Trophoblast cell (in vitro differentiated cells and primary cell): ENCODE measurements around the gene NIPBL.

Source experiments
- DNase-seq, 2 donors: peaks; one replicate each; pipeline ENCODE4 v3.0.0-alpha.2; 2016
- H2AFZ ChIP-seq: 2 replicates; pipeline ENCODE4 v1.6.1; 2013; ENCODE audit warnings: low read length, moderate library complexity, mild to moderate bottlenecking; ENCODE audit not compliant: insufficient read depth, poor library complexity
- H2AK5ac ChIP-seq: 2 replicates; pipeline ENCODE4 v1.6.1; 2013; ENCODE audit warnings: mild to moderate bottlenecking, low read length
- H2BK120ac ChIP-seq: 2 replicates; pipeline ENCODE4 v1.6.1; 2013; ENCODE audit warnings: low read length, mild to moderate bottlenecking, moderate library complexity; ENCODE audit not compliant: insufficient read depth, poor library complexity
- H2BK12ac ChIP-seq: 2 replicates; pipeline ENCODE4 v1.6.1; 2013; ENCODE audit warnings: mild to moderate bottlenecking, low read length, moderate library complexity
- H2BK5ac ChIP-seq: 2 replicates; pipeline ENCODE4 v1.6.1; 2013; ENCODE audit warnings: low read length, low read depth, moderate library complexity, mild to moderate bottlenecking; ENCODE audit not compliant: poor library complexity
- H3K14ac ChIP-seq: 2 replicates; pipeline ENCODE4 v1.6.1; 2013; ENCODE audit warnings: mild to moderate bottlenecking, low read length
- H3K18ac ChIP-seq: 2 replicates; pipeline ENCODE4 v1.6.1; 2013; ENCODE audit warnings: mild to moderate bottlenecking, low read length
- H3K23ac ChIP-seq: 2 replicates; pipeline ENCODE4 v1.6.1; 2013; ENCODE audit warnings: low read length
- H3K27ac ChIP-seq: 2 replicates; pipeline ENCODE4 v1.5.1; 2013; ENCODE audit warnings: low read depth, mild to moderate bottlenecking, inconsistent platforms, low read length, moderate library complexity
- H3K27me3 ChIP-seq: 2 replicates; pipeline ENCODE4 v1.6.1; 2013; ENCODE audit warnings: inconsistent platforms, mild to moderate bottlenecking, low read length, moderate library complexity; ENCODE audit not compliant: insufficient read depth
- H3K36me3 ChIP-seq, 2 experiments: 1 replicate in 1 of 2; 2 replicates in 1 of 2; pipeline ENCODE4 v1.6.1; 2013; ENCODE audit warnings: low read length in 2 of 2, mild to moderate bottlenecking in 2 of 2, moderate library complexity in 1 of 2; ENCODE audit not compliant: insufficient read depth in 2 of 2, control insufficient read depth in 1 of 2
- H3K4ac ChIP-seq: 2 replicates; pipeline ENCODE4 v1.6.1; 2013; ENCODE audit warnings: low read depth, mild to moderate bottlenecking, low read length, moderate library complexity
- H3K4me1 ChIP-seq, 2 experiments: 1 replicate in 1 of 2; 2 replicates in 1 of 2; pipeline ENCODE4 v1.6.1; 2013; ENCODE audit warnings: low read length in 2 of 2, mild to moderate bottlenecking in 2 of 2, moderate library complexity in 1 of 2; ENCODE audit not compliant: insufficient read depth in 2 of 2, control insufficient read depth in 1 of 2
- H3K4me2 ChIP-seq: 2 replicates; pipeline ENCODE4 v1.6.1; 2013; ENCODE audit warnings: inconsistent platforms, mild to moderate bottlenecking, low read length, moderate library complexity
- H3K4me3 ChIP-seq: 2 replicates; pipeline ENCODE4 v1.5.1; 2013; ENCODE audit warnings: mild to moderate bottlenecking, low read depth, low read length, inconsistent platforms
- H3K79me1 ChIP-seq: one replicate; pipeline ENCODE4 v1.6.1; 2013; ENCODE audit warnings: low read length
- H3K79me2 ChIP-seq: 2 replicates; pipeline ENCODE4 v1.6.1; 2013; ENCODE audit warnings: low read length, mild to moderate bottlenecking; ENCODE audit not compliant: control insufficient read depth, insufficient read depth, poor library complexity
- H3K9ac ChIP-seq: 2 replicates; pipeline ENCODE4 v1.6.1; 2013; ENCODE audit warnings: mild to moderate bottlenecking, low read length
- H3K9me3 ChIP-seq: 2 replicates; pipeline ENCODE4 v1.6.1; 2013; ENCODE audit warnings: low read depth, mild to moderate bottlenecking, control low read depth, inconsistent platforms, low read length; ENCODE audit not compliant: insufficient read depth
- H4K12ac ChIP-seq: 2 replicates; pipeline ENCODE4 v1.6.1; 2013; ENCODE audit warnings: low read depth, mild to moderate bottlenecking, low read length, moderate library complexity
- H4K8ac ChIP-seq: 2 replicates; pipeline ENCODE4 v1.6.1; 2013; ENCODE audit warnings: low read depth, mild to moderate bottlenecking, low read length, moderate library complexity
- H4K91ac ChIP-seq: one replicate; pipeline ENCODE4 v1.6.1; 2013; ENCODE audit warnings: low read depth, mild to moderate bottlenecking, low read length, moderate library complexity
- WGBS: extraction: QIAGEN DNeasy Blood & Tissue Kit; methylation state at CpG from one replicate; pipeline ENCODE4 v1.1.7; 2013; ENCODE audit warnings: missing lambda C conversion rate; ENCODE audit not compliant: insufficient read length, insufficient coverage; ENCODE audit errors: extremely low coverage; 5-methylcytosine and 5-hydroxymethylcytosine counted together

Gene NIPBL

GRCh38 chr5:37015795-37016666, 139.5 kb downstream of the NIPBL start:
- Histone ChIP-seq H3K79me1 (no peaks in the 10 kb centered on the region), H4K91ac (no peak overlapping the region), H3K4me1 (no peaks in the 10 kb centered on the region), H2BK12ac (no peak overlapping the region), H3K23ac (no peak overlapping the region), H2BK5ac (no peak overlapping the region), H3K4me3 (no peak overlapping the region), H4K12ac (no peak overlapping the region), H3K9me3 (no peaks in the 10 kb centered on the region), H3K4me2 (no peak overlapping the region), H3K27ac (no peak overlapping the region), H3K79me2 (no peaks in the 10 kb centered on the region), H4K8ac (no peak overlapping the region), H2AK5ac (no peak overlapping the region), H3K27me3 (no peaks in the 10 kb centered on the region), H2BK120ac (no peak overlapping the region), H2AFZ (no peak overlapping the region), H3K36me3 (peaks cover 3 to 14% of the 10 kb centered on the region in 2 experiments), H3K9ac (no peak overlapping the region), H3K4ac (no peak overlapping the region), H3K18ac (no peak overlapping the region), H3K14ac (no peak overlapping the region)
- no CpG with 5 or more reads among the region's 2 CpGs for WGBS
- peak; percentile 2 to 67 for DNase-seq

DNA sequence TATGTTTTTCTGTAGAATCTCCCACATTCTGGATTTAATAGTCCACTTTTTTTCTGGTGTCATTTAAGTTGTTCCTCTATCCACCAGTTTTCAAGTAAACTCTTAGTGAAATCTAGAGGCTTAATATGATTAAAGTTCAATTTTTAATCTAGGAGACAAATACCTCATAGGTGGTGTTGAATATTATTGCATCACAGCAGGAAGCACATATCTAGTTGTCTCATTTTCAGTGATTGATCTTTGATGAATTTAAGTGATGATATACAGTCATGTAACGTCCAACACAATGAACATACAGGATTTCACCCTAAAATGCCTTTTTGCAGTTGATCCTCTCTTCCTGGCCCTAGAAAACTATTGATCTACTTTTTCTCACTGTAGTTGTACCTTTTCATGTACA, 152.3 kb downstream of the NIPBL start:
- Histone ChIP-seq H3K23ac (no peak overlapping the region), H3K18ac (no peak overlapping the region), H3K4me1 (no peaks in the 10 kb centered on the region), H3K27ac (no peak overlapping the region), H3K27me3 (no peaks in the 10 kb centered on the region), H3K4me2 (no peak overlapping the region), H3K9me3 (no peaks in the 10 kb centered on the region), H2BK120ac (no peak overlapping the region), H4K91ac (no peak overlapping the region), H3K36me3 (peaks cover 6 to 11% of the 10 kb centered on the region in 2 experiments), H3K79me2 (no peaks in the 10 kb centered on the region), H2BK12ac (no peak overlapping the region), H4K8ac (no peak overlapping the region), H3K14ac (no peak overlapping the region), H4K12ac (no peak overlapping the region), H2AFZ (no peak overlapping the region), H2BK5ac (no peak overlapping the region), H3K9ac (no peak overlapping the region), H3K4me3 (no peak overlapping the region), H3K79me1 (no peaks in the 10 kb centered on the region), H2AK5ac (no peak overlapping the region), H3K4ac (no peak overlapping the region)
- WGBS, result no CpG with 5 or more reads among the region's 1 CpG
- no peak for DNase-seq

- H2BK12ac ChIP-seq, result no peak overlapping the region
- no CpG with 5 or more reads among the region's 1 CpG for WGBS
- no peaks in the 10 kb centered on the region for H3K27me3 ChIP-seq
Observed at GRCh38 chr5:37029436-37029835, 152.9 kb downstream of the NIPBL start.

DNA sequence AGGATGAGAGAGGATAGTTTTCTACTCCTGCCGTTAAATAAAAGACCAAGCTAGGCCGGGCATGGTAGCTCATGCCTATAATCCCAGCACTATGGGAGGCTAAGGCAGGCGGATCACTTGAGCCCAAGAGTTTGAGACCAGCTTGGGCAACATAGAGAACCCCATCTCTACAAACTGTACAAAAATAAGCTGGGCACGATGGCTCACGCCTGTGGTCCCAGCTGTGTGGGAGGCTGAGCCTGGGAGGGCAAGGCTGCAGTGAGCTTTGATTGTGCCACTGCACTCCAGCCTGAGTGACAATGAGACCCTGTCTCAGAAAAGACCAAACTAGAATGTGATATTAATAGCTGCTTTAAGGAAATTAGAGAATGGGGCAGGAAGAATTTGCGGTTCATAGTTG, 158.4 kb downstream of the NIPBL start:
- Histone ChIP-seq H3K27ac (no peak overlapping the region), H2AFZ (no peak overlapping the region), H3K9ac (no peak overlapping the region), H4K91ac (no peak overlapping the region), H3K14ac (no peak overlapping the region), H3K4me2 (no peak overlapping the region), H3K4me1 (no peaks in the 10 kb centered on the region), H3K4me3 (no peak overlapping the region), H2AK5ac (no peak overlapping the region), H2BK5ac (no peak overlapping the region), H3K18ac (no peak overlapping the region), H4K8ac (no peak overlapping the region), H3K79me1 (no peaks in the 10 kb centered on the region), H2BK120ac (no peak overlapping the region), H3K23ac (no peak overlapping the region), H3K4ac (no peak overlapping the region), H3K27me3 (no peaks in the 10 kb centered on the region), H4K12ac (no peak overlapping the region), H3K79me2 (no peaks in the 10 kb centered on the region), H3K36me3 (no peaks in the 10 kb centered on the region), H3K9me3 (no peaks in the 10 kb centered on the region), H2BK12ac (no peak overlapping the region)
- no peak for DNase-seq
- WGBS, result no CpG with 5 or more reads among the region's 6 CpGs

More at GRCh38 chr5:37029436-37029835, 152.9 kb downstream of the NIPBL start:
- Histone ChIP-seq H3K79me2 (no peaks in the 10 kb centered on the region), H3K14ac (no peak overlapping the region), H3K4me3 (no peak overlapping the region), H3K23ac (no peak overlapping the region), H4K12ac (no peak overlapping the region), H2AK5ac (no peak overlapping the region), H4K8ac (no peak overlapping the region), H3K18ac (no peak overlapping the region), H2BK5ac (no peak overlapping the region), H3K4me2 (no peak overlapping the region), H3K36me3 (peaks cover 6 to 9% of the 10 kb centered on the region in 2 experiments), H2BK120ac (no peak overlapping the region), H3K79me1 (no peaks in the 10 kb centered on the region), H3K9ac (no peak overlapping the region), H2AFZ (no peak overlapping the region), H3K9me3 (no peaks in the 10 kb centered on the region), H3K4ac (no peak overlapping the region), H3K27ac (no peak overlapping the region), H4K91ac (no peak overlapping the region), H3K4me1 (no peaks in the 10 kb centered on the region)
- no peak for DNase-seq
